Colon (tissue), 2 donors: Measurements from ENCODE around the gene ZSWIM7.

Experiments used
- FAIRE-seq: peaks from 2 replicates; lab custom pipeline; 2012; peaks lifted over from hg19 to GRCh38; lab: Jason Lieb, UNC
- donor health status: control.
- donor health status: control.

The ZSWIM7 gene

GRCh38 chr17:15928286-15928785, 71.2 kb downstream of the ZSWIM7 start:
- FAIRE-seq, result no peak
